NCI-H2081 (cell line): ENCODE measurements around the gene XCL2.

Experiments
- DNase-seq, 2 experiments: peaks; one replicate each; lab custom pipeline; 2025; lab: John Stamatoyannopoulos, UW

The XCL2 gene

GRCh38 chr1:168513656-168514404, 30.0 kb downstream of the XCL2 start:
- DNase-seq: no peak

DNA sequence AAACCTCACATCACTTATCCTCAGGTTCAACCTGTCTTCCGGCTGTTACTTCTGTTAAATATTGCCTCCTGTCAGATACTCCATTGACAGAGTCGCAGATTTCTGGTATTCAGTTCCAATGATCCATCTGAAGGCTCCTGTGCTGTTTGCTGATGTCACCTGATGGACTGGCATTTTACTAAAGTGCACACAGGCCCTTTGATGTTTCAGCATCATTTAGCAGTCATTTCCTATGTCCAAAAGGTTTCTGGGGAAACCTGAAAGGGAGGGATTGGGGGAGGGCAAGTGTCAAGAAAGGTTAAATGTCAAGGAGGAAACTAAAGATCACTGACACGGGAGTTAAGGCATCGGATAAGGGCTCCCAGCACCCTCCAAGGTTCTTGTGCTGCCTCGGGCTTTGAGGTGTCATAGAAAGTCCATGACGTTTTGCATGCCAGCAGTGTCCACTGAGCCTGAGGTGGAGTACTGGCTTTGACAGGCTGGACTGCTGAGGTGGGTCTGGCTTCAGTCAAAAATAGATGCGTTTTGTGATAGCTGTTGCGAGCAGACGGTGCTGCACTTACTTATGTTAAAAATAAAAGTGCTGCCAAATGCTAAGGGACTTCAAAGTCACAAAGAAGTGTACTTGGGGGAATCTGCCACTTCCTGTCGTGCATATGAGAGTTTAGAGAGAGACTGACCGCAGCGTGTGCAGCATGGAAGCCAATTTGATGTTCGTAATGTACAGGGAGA, 30.8 kb downstream of the XCL2 start:
- no peak for DNase-seq

DNA sequence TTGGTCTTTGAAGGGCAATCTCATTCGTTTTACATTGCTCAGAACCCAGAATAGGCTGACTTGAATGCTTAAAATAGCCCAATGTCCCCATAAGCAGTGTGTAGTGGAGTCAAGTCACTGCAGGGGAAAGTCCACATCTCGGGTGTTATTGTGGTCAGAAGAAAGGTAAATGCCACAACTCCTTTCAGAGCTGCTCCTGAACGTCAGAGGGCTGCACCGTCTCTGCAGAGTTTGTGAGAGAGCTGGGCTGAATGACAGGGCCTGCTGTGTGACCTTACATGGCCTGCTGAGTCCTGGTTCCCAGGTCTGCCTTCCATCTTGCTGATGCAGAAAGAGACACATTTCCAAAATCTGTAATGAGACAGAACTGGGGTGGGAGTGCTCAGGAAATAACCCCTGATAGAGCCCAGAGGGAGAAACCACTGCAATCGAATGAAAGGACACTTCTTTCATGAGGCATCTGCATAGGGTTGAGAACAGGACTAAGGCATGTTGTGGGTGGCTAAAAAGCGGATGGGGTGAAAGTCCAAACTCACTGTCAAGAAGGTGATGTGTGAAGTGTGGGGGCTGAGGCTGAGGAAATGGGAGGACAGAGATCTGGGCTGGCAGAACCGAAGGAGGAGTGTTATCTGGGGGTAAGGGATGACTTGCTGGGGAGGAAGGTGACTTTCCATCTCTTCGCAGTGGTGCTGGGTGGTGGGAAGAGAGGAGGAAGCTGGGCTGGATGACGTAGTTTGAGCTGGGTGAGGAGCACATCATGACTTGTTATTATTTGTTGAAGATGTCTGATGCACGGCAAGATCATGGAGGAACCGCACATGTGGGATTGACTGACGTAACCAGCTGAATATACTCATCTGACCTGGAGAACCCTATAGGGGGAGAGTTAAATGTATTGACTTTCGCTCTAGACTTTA, 33.7 kb downstream of the XCL2 start:
- no peak for DNase-seq

- no peak for DNase-seq
Observed at GRCh38 chr1:168509210-168509609, 34.6 kb downstream of the XCL2 start.

DNA sequence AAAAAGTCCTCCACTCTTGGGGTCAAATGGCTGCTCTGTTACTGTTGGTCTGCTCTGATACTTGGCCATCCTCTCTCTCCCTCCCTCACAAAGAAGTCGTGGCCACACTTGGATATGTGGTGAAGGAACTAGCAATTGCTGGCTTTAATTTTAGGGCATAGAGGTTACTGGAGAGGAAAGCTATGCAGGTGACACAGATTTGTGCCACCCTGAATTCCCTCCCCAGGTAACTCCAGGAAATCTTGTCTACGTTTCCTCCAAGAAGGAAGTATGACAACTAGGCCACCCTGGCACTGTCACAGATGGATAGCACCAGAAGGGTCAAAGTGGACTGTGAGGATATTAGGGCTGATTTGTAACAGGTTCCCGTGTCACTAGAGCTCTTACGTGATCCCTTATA, 36.0 kb downstream of the XCL2 start:
- DNase-seq: no peak

GRCh38 chr1:168507231-168507630, 36.6 kb downstream of the XCL2 start:
- DNase-seq: no peak

DNA sequence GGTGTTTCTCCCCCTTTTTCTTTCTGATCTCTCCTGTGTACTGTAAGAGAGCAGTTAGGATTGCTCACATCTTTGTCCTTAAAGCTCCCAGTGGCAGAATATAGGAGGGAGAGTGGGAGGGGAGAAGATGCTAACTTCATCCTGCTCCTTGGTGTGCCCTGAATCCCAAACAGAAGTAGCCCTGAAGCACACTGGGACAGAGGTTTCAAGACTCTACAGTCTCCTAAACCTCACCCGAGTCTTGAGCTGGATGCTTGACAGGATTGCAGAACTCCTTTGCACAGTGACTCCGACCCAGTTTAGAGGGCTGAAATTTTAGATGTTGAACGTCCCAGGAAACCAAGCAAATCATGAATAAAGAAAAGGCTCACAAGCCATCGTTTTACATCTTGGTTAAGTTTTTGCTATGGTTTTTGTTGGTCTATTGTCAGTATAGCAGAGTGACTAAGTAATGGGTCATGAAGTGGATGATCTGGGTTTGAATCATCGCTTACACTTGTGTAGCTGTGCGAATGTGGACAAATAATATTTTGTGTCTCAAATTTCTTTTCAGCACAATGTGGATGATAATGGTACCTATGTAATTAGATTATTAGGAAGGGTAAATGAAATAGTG, 37.5 kb downstream of the XCL2 start:
- no peak for DNase-seq

- DNase-seq: no peak
Observed at GRCh38 chr1:168505006-168505405, 38.8 kb downstream of the XCL2 start.

- DNase-seq: no peak
Observed at GRCh38 chr1:168504064-168504837, 39.5 kb downstream of the XCL2 start.

- DNase-seq: no peak
Observed at GRCh38 chr1:168499688-168500049, 44.1 kb downstream of the XCL2 start.

DNA sequence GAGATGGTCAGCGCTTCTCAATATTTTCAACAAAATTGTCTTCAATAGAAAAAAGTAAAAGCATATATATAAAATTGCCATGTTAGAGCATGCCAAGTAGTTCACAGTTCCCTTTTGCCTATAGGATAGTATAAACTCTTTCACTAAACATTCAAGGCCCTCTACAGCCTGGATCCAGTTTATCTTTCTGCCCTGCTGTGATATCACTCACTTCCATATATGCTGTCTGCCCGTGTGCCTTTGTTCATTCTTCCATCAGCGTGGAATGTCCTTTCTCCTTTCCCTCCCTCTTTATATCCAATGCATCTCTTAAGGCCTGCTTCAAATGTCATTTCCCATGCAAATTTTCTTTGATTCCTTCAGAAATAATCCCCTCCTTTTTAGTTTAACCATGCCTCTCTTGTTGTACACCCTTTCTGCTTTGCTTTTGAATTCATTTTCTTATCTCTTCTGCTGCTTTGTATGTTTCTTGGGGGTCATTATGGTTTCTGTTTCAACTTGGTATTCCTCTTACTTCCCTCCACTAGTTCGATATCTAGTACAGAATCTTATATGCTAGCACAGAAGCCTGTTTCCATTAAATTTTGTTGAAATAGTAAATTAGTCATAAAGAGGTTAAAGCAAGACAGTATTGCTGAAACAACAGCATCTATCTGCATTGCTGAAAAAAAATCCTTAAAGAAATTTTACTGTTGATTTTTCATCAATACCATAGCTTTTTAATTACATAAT, 44.7 kb downstream of the XCL2 start:
- DNase-seq: no peak

GRCh38 chr1:168498159-168498631, 45.6 kb downstream of the XCL2 start:
- DNase-seq: no peak

DNA sequence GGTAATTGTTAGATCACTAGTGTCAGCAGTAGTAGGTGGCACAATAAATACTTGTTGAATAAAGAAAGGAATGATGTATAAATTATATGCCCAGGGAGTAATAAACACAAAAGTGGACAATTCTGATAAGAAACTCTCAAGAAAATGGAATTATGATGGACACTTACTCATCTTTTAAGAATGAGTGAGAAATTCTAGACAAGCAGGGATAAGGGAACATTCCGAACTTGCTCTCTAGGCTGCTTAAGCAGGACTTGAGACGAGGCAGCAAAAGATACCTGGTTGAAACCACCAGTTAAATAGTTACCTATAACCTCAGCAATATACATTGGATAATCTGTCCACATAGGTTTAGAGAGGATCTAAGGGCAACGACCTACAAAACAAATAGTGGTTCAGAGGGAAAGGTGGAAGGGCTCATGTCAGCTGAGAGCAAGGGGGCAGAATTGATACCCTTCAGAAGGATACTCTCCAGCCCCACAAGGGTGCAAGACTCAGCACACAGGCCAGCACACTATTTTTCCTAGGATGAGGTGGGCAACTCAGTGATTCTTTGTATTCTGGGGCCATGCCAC, 46.3 kb downstream of the XCL2 start:
- DNase-seq: no peak

- DNase-seq: no peak
Observed at GRCh38 chr1:168491527-168492164, 52.2 kb downstream of the XCL2 start.
